Measurements from ENCODE around the gene ZNF222.

ZNF222 gene

GRCh38 chr19:44025217-44025936 is at the start of gene ZNF222:
TSS of gene ZNF222 (plus strand) at chr19:44025379. CDS start at chr19:44025437, 58 bp downstream.
- DNase-seq, result peak; percentile 65 to 68

- DNase-seq, result no peak
These were observed 48.4 kb upstream of the ZNF222 start for GRCh38 chr19:43976732-43977131.

GRCh38 chr19:43983544-43983911 is 41.7 kb upstream of the ZNF222 start:
- no peak for DNase-seq

GRCh38 chr19:43983912-43984686 is 41.1 kb upstream of the ZNF222 start, which contains the start of gene ZNF155:
TSS of gene ZNF155 (plus strand) at chr19:43984188. CDS start at chr19:43988544, 4,356 bp downstream.
- DNase-seq, result peak; percentile 52 to 65

- DNase-seq, result peak in 1 of 2 donors; percentile 6
These were observed 40.5 kb upstream of the ZNF222 start for GRCh38 chr19:43984687-43985000.

- DNase-seq, result no peak
These were observed 27.4 kb upstream of the ZNF222 start for GRCh38 chr19:43997631-43998290.

GRCh38 chr19:44002212-44002565 is 23.0 kb upstream of the ZNF222 start:
- DNase-seq, result no peak

- peak; percentile 67 to 73 for DNase-seq
These were observed 22.4 kb upstream of the ZNF222 start, which contains the start of gene ZNF230 for GRCh38 chr19:44002566-44003460. TSS of gene ZNF230 (plus strand) at chr19:44002957. CDS start at chr19:44007079, 4,122 bp downstream.

GRCh38 chr19:44003461-44004009 is 21.6 kb upstream of the ZNF222 start:
- no peak for DNase-seq

GRCh38 chr19:44005973-44006372 is 19.2 kb upstream of the ZNF222 start:
- no peak for DNase-seq

GRCh38 chr19:44007473-44007872 is 17.7 kb upstream of the ZNF222 start:
- DNase-seq, result no peak

GRCh38 chr19:44010468-44010867 is 14.7 kb upstream of the ZNF222 start:
- no peak for DNase-seq

- no peak for DNase-seq
These were observed 5.7 kb upstream of the ZNF222 start for GRCh38 chr19:44019498-44019897.

GRCh38 chr19:44021221-44021620 is 4.0 kb upstream of the ZNF222 start:
- no peak for DNase-seq

GRCh38 chr19:44024900-44025216 is 321 bp upstream of the ZNF222 start:
- no peak for DNase-seq

- no peak for DNase-seq
These were observed 1.4 kb downstream of the ZNF222 start for GRCh38 chr19:44026622-44027021.

- DNase-seq, result no peak
These were observed 6.9 kb downstream of the ZNF222 start for GRCh38 chr19:44032001-44032610.

- DNase-seq, result no peak
These were observed 17.0 kb downstream of the ZNF222 start for GRCh38 chr19:44042147-44042546.

- peak in 1 of 2 donors; percentile 6 for DNase-seq
These were observed 25.8 kb downstream of the ZNF222 start for GRCh38 chr19:44050740-44051649.

- peak; percentile 32 to 38 for DNase-seq
These were observed 26.6 kb downstream of the ZNF222 start, which contains the start of gene ZNF223 for GRCh38 chr19:44051650-44052402. TSS of gene ZNF223 (plus strand) at chr19:44052036. CDS start at chr19:44055177, 3,141 bp downstream.

Data from stimulated activated CD4-positive, alpha-beta T cell treated with anti-CD3 and anti-CD28 coated beads, Interleukin-2, amount 100 ng/mL, for 48 hours (primary cell).